HepG2 (cell line): Measurements from ENCODE around the gene KLF3. TPM values are rescaled to one million over a fixed set of nuclear protein-coding genes. Genes with fewer than 3 reads are reported as not detected.
A peak's percentile ranks its signal among the peaks of the same experiment; 100 is the strongest.

Experiments
- AGO1 ChIP-seq: fragments of 200-400 bp; formaldehyde crosslinking; IDR thresholded peaks from 2 replicates; pipeline ENCODE4 v1.6.1; 2017; ENCODE audit warnings: mild to moderate bottlenecking, low read depth, low read length, moderate library complexity; ENCODE audit not compliant: poor library complexity, severe bottlenecking
- BCL6 ChIP-seq: IDR thresholded peaks from 2 replicates; pipeline ENCODE4 v1.6.1; 2016; ENCODE audit warnings: missing genetic modification reagents, missing compliant biosample characterization
- E2F2 ChIP-seq: sonication (generic); formaldehyde crosslinking; IDR thresholded peaks from 2 replicates; pipeline ENCODE4 v1.4.0; 2020; ENCODE audit warnings: missing genetic modification reagents, borderline replicate concordance
- EP300 ChIP-seq, 3 experiments: sonication (generic) in 1 of 3; formaldehyde crosslinking in 1 of 3; IDR thresholded peaks; 2 replicates each; pipeline versions ENCODE4 v1.5.1 to v1.6.1; 2011 to 2020; ENCODE audit warnings: low read depth in 2 of 3, low read length in 2 of 3, borderline replicate concordance in 1 of 3, improper control_type of control experiment in 1 of 3, mild to moderate bottlenecking in 1 of 3, missing genetic modification reagents in 1 of 3, moderate library complexity in 1 of 3
- FOXO1 ChIP-seq: sonication (generic); formaldehyde crosslinking; IDR thresholded peaks from 2 replicates; pipeline ENCODE4 v1.4.0; 2020; ENCODE audit warnings: missing genetic modification reagents
- HCFC1 ChIP-seq: fragments of 150-350 bp; IDR thresholded peaks from 2 replicates; pipeline ENCODE4 v1.6.1; 2014; ENCODE audit warnings: low read depth, low read length
- KLF6 ChIP-seq: IDR thresholded peaks from 2 replicates; pipeline ENCODE4 v1.8.0; 2016; ENCODE audit warnings: missing biosample characterization, missing genetic modification reagents
- NCOA5 ChIP-seq: sonication (generic); formaldehyde crosslinking; IDR thresholded peaks from 2 replicates; pipeline ENCODE4 v1.4.0; 2020; ENCODE audit warnings: missing genetic modification reagents
- NR2F6 ChIP-seq, 2 experiments: IDR thresholded peaks; 2 replicates each; pipeline ENCODE4 v1.6.1; 2016; ENCODE audit warnings: antibody characterized with exemption in 1 of 2, mild to moderate bottlenecking in 1 of 2
- PREB ChIP-seq: sonication (generic); formaldehyde crosslinking; IDR thresholded peaks from 2 replicates; pipeline ENCODE4 v1.4.0; 2020; ENCODE audit warnings: missing genetic modification reagents
- TFDP1 ChIP-seq: IDR thresholded peaks from 2 replicates; pipeline ENCODE4 v1.6.1; 2016; ENCODE audit warnings: missing compliant biosample characterization, missing genetic modification reagents, borderline replicate concordance
- ZNF20 ChIP-seq: sonication (generic); formaldehyde crosslinking; IDR thresholded peaks from 2 replicates; pipeline ENCODE4 v1.4.0; 2020; ENCODE audit warnings: mild to moderate bottlenecking, moderate library complexity, missing genetic modification reagents
- ZNF34 ChIP-seq: sonication (generic); formaldehyde crosslinking; IDR thresholded peaks from 2 replicates; pipeline ENCODE4 v1.4.0; 2020; ENCODE audit warnings: mild to moderate bottlenecking, missing genetic modification reagents, borderline replicate concordance
- ZNF503 ChIP-seq: sonication (generic); formaldehyde crosslinking; IDR thresholded peaks from 2 replicates; pipeline ENCODE4 v1.4.0; 2020; ENCODE audit warnings: missing genetic modification reagents
- ZNF710 ChIP-seq: sonication (generic); formaldehyde crosslinking; IDR thresholded peaks from 2 replicates; pipeline ENCODE4 v1.5.0; 2020; ENCODE audit warnings: mild to moderate bottlenecking, missing genetic modification reagents, borderline replicate concordance
- ZNF850 ChIP-seq: sonication (generic); formaldehyde crosslinking; conservative IDR thresholded peaks from 2 replicates; pipeline ENCODE4 v1.9.0; 2021; ENCODE audit warnings: mild to moderate bottlenecking, missing genetic modification reagents
- polyA plus RNA-seq, 8 experiments: library from polyadenylated mRNA; depleted of rRNA in 3 of 8; stranded (reverse) in 7 of 8; unstranded in 1 of 8; fragments of >200 nt; fragmentation: Illumina TruSeq in 4 of 8; extraction: Trizol in 4 of 8; gene quantifications; 2 replicates each; pipeline versions ENCODE4 v1.2.1 to v1.2.3, GENCODE V29; 2011 to 2016; ENCODE audit warnings: low read depth in 4 of 8, missing spikeins in 1 of 8, mixed read lengths in 1 of 8; ENCODE audit not compliant: insufficient read depth in 1 of 8
- total RNA-seq, 5 experiments: library from RNA; depleted of rRNA; stranded (reverse); fragments of >200 nt; fragmentation: Illumina TruSeq; extraction: Trizol; gene quantifications; 2 replicates each; pipeline ENCODE4 v1.2.3, GENCODE V29; 2016; ENCODE audit warnings: low read depth in 1 of 5
- TF ChIP-seq, protein P1 (sequence below), 2 experiments: sonication (generic) in 1 of 2; formaldehyde crosslinking in 1 of 2; IDR thresholded peaks; 2 replicates each; pipeline versions ENCODE4 v1.4.0 to v1.6.1; 2018 to 2020; ENCODE audit warnings: missing genetic modification reagents in 2 of 2, borderline replicate concordance in 1 of 2, low read depth in 1 of 2, mild to moderate bottlenecking in 1 of 2, missing biosample characterization in 1 of 2

The KLF3 gene
- total and polyA plus RNA-seq, 2 of the 13 experiments (the other 11 are each of a cell fraction or from before 2014, with no cell fraction given), result 29.1 to 37.8 TPM

- TF ChIP-seq, protein P1, sequence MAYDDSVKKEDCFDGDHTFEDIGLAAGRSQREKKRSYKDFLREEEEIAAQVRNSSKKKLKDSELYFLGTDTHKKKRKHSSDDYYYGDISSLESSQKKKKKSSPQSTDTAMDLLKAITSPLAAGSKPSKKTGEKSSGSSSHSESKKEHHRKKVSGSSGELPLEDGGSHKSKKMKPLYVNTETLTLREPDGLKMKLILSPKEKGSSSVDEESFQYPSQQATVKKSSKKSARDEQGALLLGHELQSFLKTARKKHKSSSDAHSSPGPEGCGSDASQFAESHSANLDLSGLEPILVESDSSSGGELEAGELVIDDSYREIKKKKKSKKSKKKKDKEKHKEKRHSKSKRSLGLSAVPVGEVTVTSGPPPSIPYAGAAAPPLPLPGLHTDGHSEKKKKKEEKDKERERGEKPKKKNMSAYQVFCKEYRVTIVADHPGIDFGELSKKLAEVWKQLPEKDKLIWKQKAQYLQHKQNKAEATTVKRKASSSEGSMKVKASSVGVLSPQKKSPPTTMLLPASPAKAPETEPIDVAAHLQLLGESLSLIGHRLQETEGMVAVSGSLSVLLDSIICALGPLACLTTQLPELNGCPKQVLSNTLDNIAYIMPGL (CRISPR knock-in tag; IDR thresholded peaks at IDR 0.05; ENCODE audit: borderline replicate concordance in 1 of 2, low read depth in 1 of 2), result peak; percentile 38 to 62; a peak in 3 of 4 replicates
- TF ChIP-seq EP300 (IDR thresholded peaks at IDR 0.05; ENCODE audit: low read depth in 2 of 2, low read length in 2 of 2) (peak; percentile 51 to 84; a peak in 2 of 4 replicates), EP300 (CRISPR knock-in tag; IDR thresholded peaks at IDR 0.05; ENCODE audit: borderline replicate concordance) (peak; percentile 60; the same call in 1 of the 2 replicates), ZNF34 (peak; percentile 56; the same call in 1 of the 2 replicates), ZNF503 (CRISPR knock-in tag) (peak; percentile 78; the same call in 1 of the 2 replicates), ZNF20 (CRISPR knock-in tag) (no peak), E2F2 (CRISPR knock-in tag) (no peak), BCL6 (peak; percentile 68), ZNF850 (0 out of 2 replicates have a peak, but pooled peaks have one; percentile 28), TFDP1 (CRISPR knock-in tag) (no peak), PREB (CRISPR knock-in tag) (no peak), HCFC1 (no peak), ZNF710 (CRISPR knock-in tag) (peak; percentile 82; the same call in 1 of the 2 replicates), FOXO1 (CRISPR knock-in tag) (peak; percentile 76), KLF6 (CRISPR knock-in tag) (0 out of 2 replicates have a peak, but pooled peaks have one; percentile 28), NCOA5 (CRISPR knock-in tag) (no peak), AGO1 (no peak), NR2F6 (IDR thresholded peaks at IDR 0.05) (0 out of 2 replicates have a peak, but pooled peaks have one; percentile 35), NR2F6 (CRISPR knock-in tag; IDR thresholded peaks at IDR 0.05) (no peak; the same call in 1 of the 2 replicates)
These were observed 3.3 kb downstream of the KLF3 start (continued) for GRCh38 chr4:38667085-38667893.
